Ishikawa (cell line): Measurements from ENCODE around the gene PCGF5.

Experiments used
- CEBPB ChIP-seq: IDR thresholded peaks from 2 replicates; pipeline ENCODE4 v1.6.1; 2012
- EP300 ChIP-seq: IDR thresholded peaks from 2 replicates; pipeline ENCODE4 v1.6.1; 2012; ENCODE audit warnings: borderline replicate concordance
- MAX ChIP-seq: IDR thresholded peaks from 2 replicates; pipeline ENCODE4 v1.6.1; 2012
- NFIC ChIP-seq: IDR thresholded peaks from 2 replicates; pipeline ENCODE4 v1.6.1; 2012
- RAD21 ChIP-seq: IDR thresholded peaks from 2 replicates; pipeline ENCODE4 v1.6.1; 2012; ENCODE audit warnings: low read depth
- REST ChIP-seq: IDR thresholded peaks from 2 replicates; pipeline ENCODE4 v1.6.1; 2012; ENCODE audit warnings: low read depth, mild to moderate bottlenecking
- TAF1 ChIP-seq: IDR thresholded peaks from 2 replicates; pipeline ENCODE4 v1.6.1; 2012; ENCODE audit warnings: low read depth, mild to moderate bottlenecking
- TCF12 ChIP-seq: IDR thresholded peaks from 2 replicates; pipeline ENCODE4 v1.6.1; 2012; ENCODE audit warnings: low read depth
- TEAD4 ChIP-seq: IDR thresholded peaks from 2 replicates; pipeline ENCODE4 v1.6.1; 2012
- ZBTB7A ChIP-seq: IDR thresholded peaks from 2 replicates; pipeline ENCODE4 v1.6.1; 2012; ENCODE audit warnings: low read depth

- TF ChIP-seq REST (no peak), MAX (no peak), EP300 (no peak), CEBPB (no peak), TCF12 (no peak), TEAD4 (no peak), RAD21 (no peak), TAF1 (no peak), ZBTB7A (no peak), NFIC (no peak)
Measured at GRCh38 chr10:91196268-91197048, 24.0 kb upstream of the PCGF5 start.
